Urothelium cell line (cell line): ENCODE results near the gene CDK2AP2.
"Not testable (repeated sequence)": the region's sequence is repeated elsewhere in the genome, so short reads cannot be mapped to it uniquely, and the experiment has no call there.

Source experiments
- DNase-seq: peaks from one replicate; pipeline ENCODE4 v3.0.0; 2011; ENCODE audit warnings: low spot score, mixed read lengths
- FAIRE-seq: peaks from 2 replicates; lab custom pipeline; 2011; peaks lifted over from hg19 to GRCh38; lab: Jason Lieb, UNC

The CDK2AP2 gene

DNA sequence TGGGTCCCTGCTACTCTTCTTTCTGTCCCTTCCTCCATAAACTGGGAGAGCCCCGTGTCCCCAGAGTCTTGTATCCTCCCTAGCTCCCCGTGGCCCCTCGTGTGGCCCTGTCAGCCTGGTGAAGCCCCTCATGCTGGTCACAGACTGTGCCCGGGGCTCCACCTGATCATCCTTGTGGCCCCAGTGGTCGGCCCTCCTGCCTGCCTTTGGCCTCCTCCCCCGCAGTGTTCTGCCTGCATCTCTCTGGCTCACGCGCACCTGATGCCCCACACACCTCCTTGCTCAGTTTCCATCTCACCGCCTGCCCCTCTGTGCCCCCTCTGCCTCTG is 16.5 kb upstream of the CDK2AP2 start:
- DNase-seq (no peak), FAIRE-seq (no peak)

DNA sequence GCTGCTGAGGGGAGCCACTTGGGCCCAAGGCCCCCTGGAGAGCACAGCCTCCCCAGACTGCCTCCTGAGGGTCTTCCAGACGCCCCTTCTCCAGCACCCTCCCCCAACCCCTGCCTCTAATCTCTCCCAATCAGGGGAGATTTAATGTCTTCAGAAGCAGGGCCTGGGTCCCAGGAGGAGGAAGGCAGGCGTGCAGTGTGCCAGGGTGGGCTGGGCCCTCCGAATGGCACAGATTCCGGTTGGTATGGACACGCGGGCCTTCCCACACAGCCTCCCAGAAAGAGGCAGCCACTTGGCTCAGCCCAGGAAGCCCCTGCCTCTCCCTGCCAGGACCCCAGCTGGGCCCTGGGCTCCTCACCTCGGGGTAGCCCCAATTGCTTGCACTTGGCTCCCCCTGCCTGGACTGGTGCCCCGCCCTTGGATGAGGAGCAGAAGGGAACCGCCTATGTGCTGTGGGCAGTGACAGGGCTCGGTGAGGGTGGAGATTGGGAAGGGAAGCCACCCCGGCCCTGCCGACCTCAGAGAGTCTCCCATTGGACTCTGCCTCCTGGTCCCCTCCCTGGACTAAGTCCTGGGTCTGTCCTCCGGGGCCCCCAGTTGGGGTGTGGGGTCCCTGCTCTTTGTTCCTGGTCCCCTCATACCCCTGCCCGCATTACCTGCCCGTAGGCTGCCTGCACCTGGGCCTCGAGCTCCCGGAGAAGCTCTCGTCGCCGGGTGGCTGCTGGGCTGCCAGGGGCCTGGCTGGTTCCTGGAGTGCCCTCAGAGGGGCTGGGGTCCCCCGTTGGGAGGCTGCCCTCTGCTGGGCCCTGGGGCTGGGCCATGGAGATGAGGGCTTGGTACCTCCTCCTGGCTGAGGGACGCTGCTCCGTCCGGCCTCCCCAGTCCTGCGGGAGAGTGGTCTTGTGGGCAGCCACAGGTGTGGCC is 15.9 kb upstream of the CDK2AP2 start:
- DNase-seq (no peak), FAIRE-seq (no peak)

DNA sequence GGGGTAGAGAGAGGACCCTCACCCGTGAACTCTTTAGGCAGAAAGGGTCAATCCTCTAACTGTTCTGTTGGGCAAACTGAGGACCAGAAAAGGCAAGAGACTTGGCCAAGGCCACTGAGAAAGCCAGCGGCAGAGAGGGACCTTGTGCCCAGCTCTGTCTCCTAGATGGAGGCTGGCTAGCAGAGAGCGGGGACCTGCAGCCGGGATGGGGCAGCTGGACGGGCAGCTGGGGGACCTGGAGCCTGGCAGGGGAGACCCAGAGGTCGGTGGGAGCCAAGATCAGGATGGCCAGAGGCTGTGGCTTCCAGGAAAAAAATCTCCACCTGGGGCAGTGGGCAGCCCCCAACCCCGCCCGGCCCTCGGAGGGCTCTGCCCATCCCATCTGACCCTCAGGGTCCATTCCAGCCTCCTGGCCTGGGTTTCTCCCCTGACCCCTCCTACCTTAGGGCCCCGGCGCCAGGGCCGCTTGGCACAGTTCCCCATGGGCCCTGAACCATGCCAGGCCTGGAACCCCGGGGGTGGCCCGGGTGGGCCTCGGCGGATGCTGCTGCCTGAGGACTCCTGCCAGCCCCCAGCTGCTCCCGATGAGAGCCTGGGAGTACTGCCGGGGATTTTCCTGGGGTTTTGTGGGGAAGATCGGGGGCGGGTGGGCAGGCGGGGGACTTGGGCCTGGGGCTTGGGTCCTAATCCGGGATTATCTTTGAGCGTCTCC is 15.0 kb upstream of the CDK2AP2 start, which contains the start of gene CABP2:
CABP2 (minus strand) TSS at position 603 of the 712 bp plus-strand sequence; CDS start at position 483, 120 bp downstream.
- FAIRE-seq: no peak
- no peak for DNase-seq

DNA sequence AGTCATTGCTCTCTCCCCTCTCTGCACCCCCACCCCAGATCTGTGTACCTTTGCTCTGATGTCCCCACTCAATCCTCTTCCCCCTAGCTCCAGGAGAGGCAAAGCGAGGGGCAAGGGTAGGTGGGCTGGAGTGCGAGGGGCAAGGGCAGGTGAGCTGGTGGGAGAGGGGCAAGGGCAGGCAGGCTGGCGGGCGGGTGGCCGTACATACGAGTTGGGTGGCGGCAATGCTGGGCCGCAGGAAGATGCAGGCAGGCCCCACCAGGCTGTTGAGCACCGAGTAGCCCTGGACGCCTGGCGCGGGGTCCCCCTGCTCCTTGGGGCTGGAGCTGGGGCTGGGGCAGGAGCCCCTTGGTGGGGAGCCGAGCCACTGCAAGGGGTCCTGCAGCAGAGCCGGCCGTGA is 14.4 kb upstream of the CDK2AP2 start:
- DNase-seq: no peak
- no peak for FAIRE-seq

DNA sequence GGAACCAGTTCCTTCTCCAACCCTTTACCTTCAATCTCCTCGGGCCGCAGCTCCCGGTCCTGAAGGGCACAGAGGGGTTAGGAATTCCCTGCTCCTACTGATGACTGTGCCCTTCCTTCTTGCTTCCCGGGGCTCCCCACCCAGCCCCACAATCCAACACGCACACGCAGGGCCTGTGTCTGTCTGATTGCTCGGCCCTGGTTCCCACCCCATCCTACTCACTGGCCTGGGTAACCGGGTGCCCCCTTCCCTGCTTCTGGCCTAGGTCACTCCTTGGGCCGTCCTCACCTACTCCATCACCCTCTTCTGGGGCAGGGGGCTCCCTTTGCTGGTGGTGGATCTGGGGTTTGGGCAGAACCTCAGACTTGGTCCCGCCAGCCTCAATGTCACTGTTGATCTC is 14.0 kb upstream of the CDK2AP2 start:
- DNase-seq (no peak), FAIRE-seq (no peak)

DNA sequence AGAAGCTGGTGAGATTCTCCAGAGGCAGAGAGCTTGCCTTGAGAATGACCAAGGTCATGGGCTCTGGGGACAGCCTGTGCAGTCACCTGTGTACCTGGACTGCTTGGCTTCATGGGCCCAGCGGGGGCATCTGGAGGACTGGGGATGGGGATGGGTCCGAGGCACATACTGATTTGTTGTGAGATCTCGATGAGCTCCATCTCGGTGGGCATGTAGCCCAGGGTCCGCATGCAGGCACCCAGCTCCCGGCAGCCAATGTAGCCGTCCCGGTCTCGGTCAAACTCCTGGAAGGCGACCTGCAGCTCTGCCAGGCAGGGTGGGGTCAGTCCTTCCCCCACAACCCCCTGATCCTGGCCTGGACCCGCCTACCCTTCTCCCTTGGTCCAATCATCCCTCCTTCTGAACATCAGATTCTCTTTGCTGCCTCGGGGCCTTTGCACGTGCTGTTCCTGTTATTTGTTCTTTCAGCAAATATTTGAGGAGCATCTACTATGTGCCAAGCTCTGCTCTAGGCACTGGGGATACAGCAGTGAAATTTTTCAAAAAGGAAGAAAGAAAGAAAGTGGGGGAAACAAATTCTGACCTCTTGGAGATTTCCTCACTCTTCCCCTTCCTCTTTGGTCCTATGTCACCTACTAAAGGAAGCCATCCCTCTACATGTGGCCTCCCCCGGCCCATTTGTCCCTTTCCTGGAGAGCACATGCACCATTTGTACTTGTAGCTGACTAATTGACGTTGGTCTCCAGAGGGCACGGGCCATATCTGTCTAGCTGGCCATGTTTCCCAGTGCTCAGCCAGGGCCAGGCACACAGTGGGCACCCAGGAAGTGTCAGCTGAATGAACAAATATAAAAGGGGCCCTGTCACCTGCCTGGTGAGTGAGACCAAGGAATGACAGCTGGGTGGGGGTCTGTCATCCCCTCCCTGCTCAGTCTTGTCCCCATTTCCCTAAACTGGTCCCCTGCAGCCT is 13.2 kb upstream of the CDK2AP2 start:
- FAIRE-seq (no peak), DNase-seq (no peak)

DNA sequence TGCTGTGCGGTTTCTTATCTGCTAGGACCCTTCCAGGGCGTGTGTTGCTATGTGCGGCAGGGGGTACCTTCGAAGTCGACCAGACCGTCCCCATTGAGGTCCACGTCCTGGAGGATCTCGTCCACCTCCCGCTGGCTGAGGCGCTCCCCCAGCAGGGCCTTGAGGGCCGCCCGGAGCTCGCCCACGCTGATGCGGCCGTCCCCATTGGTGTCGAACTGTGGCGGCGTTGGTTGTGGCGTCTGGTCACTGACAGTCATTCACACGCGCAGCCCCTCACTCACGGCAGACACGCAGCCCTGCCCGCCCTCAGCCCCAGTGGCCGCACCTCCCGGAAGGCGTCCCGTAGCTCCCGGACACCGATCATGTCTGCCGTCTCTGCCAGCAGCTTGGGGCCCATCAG is 11.8 kb upstream of the CDK2AP2 start:
- DNase-seq: no peak
- no peak for FAIRE-seq

DNA sequence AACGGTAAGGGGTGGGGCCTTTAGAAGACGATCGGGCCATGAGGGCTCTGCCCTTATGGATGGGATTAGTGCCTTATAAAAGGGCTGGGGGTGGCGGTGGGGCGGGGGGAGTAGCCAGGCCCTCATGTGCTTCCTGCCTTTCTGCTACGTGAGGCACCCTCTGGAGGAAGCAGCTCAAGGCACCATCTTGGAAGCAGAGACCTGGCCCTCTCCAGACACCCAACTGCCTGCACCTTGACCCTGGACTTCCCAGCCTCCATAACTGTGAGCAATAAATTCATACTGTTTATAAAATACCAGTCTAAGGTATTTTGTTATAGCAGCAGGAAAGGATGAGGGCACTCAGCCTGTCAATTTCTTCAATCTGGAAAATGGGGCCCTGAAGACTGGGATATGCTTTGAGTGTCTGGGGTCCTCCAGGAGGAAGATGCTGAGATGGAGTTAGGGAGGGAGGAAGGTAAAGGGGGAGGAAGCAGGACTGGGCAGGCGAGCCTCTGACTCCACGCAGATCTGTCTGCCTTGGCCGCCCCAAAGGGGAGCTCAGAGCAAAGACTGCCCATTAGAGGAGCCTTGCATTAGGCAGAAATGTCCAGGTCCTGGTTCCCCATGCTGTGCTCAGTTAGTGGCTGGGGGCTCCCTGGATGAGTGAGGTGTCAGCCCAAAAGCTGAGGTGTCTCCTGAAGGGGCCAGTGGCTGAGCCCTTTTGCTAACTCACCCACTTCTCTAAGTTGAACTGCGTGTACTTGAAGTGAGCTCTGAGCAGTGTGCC is 10.0 kb upstream of the CDK2AP2 start:
- DNase-seq: no peak
- FAIRE-seq: no peak

DNA sequence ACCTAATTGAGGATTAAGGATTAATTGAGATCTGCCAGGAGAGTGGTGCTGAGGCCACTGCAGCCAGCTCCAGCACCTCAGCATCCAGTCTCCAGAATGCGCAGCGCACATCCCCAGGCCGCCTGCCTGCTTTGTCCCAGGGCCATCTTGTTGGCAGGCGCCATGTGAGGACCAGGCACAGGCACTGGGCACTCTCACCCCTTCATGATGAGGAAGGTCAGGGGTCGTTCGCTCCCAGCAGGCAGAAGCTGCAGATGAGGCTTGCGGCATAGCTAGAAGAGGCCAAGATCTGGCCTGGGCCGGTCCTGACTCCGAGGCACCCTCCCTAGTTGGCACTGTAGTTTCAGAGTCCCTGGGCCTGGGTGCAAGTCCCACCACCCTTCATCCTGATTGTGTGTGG is 8.8 kb upstream of the CDK2AP2 start:
- DNase-seq: no peak
- FAIRE-seq: no peak

DNA sequence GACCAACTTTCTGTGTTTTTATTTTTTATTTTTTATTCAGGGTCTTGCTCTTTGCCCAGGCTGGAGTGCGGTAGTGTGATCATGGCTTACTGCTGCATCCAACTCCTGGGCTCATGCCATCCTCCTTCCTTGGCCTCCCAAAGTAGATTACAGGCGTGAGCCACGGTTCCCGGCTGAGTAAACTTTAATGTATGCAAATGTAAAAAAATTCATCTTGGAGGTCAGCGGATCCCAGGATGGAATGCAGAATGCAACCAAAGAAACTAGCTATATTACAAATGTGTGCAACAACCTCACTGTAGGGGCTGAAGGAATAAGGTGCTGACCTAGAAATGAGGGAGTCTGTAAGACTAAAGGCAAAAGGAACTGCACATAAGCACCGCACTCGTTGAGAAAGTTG is 6.2 kb upstream of the CDK2AP2 start:
- FAIRE-seq (no peak), DNase-seq (no peak)

DNA sequence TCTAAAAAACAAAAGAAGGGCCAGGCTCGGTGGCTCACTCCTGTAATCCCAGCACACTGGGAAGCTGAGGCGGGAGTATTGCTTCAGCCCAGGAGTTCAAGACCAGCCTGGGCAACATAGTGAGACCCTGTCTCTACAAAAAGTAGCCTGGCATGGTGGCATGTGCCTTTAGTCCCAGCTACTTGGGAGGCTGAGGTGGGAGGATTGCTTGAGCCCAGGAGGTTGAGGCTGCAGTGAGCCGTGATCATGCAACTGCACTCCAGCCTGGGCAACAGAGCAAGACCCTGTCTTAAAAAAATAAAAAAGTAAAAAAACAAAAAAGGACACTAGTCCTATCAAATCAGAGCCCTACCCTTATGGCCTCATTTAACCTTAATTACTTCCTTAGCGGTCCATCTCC is 3.6 kb upstream of the CDK2AP2 start:
- DNase-seq, FAIRE-seq: not testable (repeated sequence)

DNA sequence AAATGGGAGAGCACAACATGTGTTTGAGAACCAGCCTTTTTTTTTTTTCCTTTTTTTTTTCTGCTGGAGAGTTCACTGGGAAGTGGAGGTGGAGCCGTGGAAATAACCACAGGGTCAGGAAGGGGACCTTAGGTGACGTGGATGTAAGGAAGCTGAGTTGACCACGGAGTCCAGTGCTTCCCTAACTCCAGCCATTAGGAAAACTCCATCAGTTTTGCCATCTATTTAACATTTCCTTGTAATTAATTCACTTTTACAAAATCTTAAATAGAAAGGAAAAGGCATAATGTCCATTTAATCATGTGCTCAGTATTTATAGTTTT is 2.0 kb upstream of the CDK2AP2 start:
- DNase-seq: no peak
- no peak for FAIRE-seq

DNA sequence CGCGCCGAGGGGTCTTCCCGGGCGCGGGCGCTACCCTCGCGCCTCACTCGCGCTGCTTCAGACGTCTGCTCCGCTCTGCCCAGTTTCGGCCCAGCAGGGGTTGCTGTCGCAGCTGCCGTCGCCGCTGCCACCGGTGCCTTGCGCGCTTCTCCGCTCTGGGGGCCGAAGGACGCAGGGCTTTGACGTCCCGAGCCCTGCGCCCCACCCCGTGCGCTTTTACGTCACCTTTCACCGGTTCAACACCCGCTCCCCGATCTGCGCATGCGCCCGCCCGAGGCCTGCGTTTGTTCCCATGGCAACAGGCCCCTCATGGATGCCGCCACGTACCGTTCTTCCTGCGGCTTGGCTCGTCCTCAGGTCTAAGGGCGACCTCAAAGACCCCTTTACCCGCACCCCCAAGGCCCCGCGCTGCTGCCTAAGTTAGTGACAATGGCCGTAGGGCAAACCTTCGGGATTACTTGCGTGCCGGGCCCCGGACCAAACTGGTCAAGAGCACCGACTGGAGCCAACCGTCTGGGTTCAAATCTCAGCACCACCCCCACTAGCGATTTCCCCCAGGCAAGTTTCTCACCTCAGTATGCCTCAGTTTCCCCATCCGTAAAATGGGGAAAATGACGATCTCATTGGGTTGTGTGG is 642 bp upstream of the CDK2AP2 start:
- peak; percentile 86 for FAIRE-seq
- DNase-seq: peak; percentile 99

DNA sequence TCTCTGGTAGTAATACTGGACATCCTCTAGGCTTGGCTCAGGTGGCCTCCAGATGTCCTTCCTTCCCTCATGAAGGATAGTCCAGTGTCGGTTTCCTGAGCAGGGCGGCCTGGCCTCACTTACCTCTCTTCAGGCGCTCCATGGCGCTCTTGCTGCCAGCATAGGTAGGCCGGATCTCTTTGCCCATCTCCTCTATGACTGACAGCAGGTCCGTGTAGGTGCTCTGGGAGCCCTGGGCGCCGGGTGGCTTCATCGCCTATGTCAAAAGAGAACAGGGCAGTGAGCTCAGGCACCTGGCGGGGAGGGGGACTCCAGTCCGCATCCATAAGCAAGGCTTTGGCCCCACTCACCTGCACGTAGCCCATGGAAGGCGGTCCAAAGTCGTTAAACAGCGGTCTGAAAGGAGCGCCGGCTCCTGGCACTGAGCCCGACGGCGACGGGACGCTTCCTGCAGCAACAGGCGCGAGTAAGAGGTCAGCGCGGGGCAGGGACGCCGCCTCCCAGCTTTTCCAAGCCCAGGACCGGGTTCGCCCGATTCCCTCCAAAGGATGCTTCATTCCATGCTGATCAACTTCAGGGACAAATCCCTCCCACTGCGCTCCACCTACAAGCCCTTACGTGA is 609 bp downstream of the CDK2AP2 start:
- DNase-seq (no peak), FAIRE-seq (peak; percentile 67)

DNA sequence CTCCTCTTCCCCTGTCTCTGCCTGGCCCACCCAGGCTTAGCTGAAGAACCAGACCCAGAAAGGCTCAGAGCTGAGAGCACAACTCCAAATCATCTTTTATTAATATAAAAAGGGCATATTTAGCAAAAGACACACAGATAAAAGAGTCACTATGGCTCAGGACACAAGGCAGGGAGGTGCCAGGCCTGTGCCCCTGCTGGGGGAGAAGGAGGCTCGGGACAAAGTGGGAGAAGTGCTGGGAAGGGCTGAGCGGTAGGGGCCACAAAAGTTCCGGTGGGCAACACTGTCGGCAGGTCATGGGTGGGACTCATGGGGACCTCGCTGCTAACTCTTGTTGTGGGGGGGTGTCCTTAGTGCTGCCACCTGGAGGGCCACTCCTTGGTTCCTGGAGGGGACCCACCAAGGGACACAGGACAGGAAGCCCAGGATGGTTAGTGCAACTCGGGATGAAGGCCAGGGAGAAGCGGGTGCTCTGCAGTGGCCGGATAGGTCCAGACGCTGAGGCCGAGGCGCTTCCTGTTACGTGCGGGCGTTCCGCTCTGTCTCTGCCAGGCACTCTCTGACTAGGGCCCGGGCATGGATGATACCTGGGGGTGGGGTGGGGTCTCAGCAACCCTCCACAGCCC is 1.4 kb downstream of the CDK2AP2 start:
- FAIRE-seq (no peak), DNase-seq (no peak)

DNA sequence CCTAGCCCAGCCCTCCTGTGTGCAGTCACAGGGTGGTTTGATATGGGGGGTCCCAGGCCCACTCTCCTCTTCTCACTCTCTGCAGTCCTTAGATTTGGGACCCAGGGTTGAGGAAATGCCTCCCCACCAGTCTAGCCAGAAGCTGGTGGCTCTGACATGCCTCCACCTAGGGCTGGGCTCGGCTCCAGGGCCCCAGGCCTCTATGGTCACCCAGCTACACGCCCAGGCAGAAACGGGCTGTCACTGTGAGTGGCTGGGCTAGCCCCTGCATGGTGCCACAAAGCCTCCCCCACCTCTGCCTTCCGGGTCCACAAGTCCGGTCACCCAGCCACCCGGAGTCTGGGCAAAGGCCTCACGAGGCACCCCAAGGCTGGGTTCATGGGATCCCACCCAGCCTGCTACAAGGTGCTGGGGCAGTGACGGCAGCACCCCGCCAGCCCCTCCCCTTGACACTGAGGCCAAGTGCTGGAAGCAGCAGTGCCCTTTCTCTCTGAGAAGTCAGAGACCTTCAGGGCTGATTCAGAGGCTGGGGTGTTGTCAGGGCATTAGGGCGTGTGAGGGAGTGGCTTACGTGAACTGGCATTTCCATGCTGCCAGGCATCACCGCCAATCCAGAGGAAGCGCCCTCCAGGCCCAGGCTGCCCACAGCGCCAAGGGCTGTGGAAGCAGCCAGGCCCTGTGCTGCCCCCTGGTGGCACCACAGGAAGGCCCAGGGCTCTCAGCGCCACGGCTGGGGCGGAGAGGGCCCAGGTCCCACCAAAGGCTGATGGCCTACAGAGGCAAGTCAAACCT is 2.2 kb downstream of the CDK2AP2 start:
- peak; percentile 83 for FAIRE-seq
- DNase-seq: peak; percentile 89

DNA sequence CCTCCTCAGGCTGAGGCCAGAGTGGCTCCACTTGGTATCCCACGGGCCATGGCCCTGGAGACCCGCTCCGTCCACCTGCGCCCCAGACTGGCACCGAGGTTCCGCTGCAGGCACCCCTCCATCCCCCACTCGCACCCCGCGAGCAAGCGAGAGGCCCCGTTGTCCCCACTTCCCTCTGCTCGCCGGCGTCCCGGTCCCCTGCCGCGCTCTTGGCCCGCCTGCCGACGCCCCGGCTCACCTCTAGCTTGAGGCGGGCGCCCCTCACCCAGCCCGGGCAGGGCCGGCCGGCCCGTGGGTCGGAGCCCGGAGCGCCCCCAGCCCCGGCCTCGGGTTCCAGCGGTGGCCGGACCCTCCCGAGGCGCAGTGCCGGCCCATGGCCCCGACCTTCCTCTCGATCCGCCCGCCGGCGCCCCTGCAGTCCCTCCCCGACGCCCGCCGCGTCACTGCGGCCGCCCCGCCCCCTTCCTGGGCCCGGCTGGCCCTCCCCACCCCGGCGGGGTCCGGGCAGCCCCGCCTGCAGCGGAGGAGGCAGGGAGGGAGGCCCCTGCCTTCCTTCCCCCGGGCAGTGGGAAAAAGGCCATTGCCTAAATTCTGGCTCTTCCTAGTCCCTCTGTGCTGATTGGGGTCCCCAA is 2.9 kb downstream of the CDK2AP2 start, which contains the start of gene PITPNM1:
PITPNM1 (minus strand) TSS at position 414 of the 632 bp plus-strand sequence. CDS start 1,183 bp downstream, outside the sequence.
- FAIRE-seq: no peak
- peak; percentile 82 for DNase-seq
